Posterior cingulate gyrus (tissue), 11 donors: ENCODE measurements around the gene FDPS.

Source experiments
- DNase-seq, 10 donors: peaks; one replicate each; pipeline versions ENCODE4 v3.0.0 to v3.0.0-alpha.2; 2020 to 2021; ENCODE audit warnings: mixed read lengths in 3 of 10
- intact Hi-C: fragments of 100-400 bp; cut with DNase I; formaldehyde crosslinking; loops from one replicate; pipeline ENCODE4 v1.15.1; 2023

The FDPS gene

GRCh38 chr1:155308493-155309422 lies at the start of gene FDPS:
Gene FDPS, plus strand, starts transcription at chr1:155308866. Its CDS starts 924 bp downstream, at chr1:155309790.
- intact Hi-C loops: no loop called here

GRCh38 chr1:155260276-155260675 lies 48.4 kb upstream of the FDPS start:
- intact Hi-C loops: no loop called here

More at GRCh38 chr1:155308493-155309422, at the start of gene FDPS:
- peak; percentile 99 to 100 (median 100) for DNase-seq

DNA sequence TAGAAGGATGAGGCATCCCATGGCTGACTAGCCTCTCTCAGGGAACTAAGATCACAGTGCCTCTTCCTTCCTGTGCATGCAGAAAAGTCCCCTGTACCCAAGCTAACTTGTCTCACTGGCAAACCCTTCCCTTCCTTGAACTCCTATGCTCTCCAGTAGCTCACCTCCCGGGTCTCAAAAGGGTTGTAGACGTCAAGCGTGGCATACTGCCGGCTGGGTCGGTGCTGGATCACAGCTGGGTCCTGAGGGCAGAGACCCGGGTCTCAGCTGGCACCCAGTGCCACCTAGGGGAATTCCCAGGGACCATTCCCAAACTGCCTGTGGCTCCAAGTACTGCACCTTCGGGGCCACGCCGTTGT lies 47.2 kb upstream of the FDPS start:
- intact Hi-C loops: no loop called here
- DNase-seq: no peak

More at GRCh38 chr1:155260276-155260675, 48.4 kb upstream of the FDPS start:
- DNase-seq: no peak

- intact Hi-C loops: loop anchor here (1.0 kb wide), 1 partner anchor 10 kb away; no protein-coding TSS in a partner anchor
- peak; percentile 94 to 99 (median 96) for DNase-seq
Observed at GRCh38 chr1:155261852-155262673, 46.6 kb upstream of the FDPS start, which contains the start of gene SCAMP3. Gene SCAMP3, minus strand, starts transcription at chr1:155262360. Its CDS starts 209 bp downstream, at chr1:155262151.

DNA sequence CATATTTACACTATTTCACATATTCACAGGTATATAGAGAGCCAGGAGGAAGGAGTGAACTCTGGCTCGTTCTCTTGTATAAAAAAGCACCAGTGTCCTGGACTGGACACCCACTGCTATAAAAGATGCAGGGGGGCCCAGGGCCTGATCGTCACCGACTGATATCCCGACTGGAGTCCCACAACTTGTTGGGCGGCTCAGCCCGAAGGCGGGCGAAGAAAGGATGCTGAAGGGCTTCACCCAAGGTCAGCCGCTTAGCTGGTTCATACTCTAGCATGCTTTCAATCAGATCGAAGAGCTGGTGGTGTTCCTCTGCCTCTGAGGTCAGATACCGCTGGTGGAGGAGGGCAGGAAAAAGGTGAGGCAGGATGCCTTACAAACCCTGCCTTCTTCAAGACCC lies 45.6 kb upstream of the FDPS start:
- intact Hi-C loops: no loop called here
- no peak for DNase-seq

DNA sequence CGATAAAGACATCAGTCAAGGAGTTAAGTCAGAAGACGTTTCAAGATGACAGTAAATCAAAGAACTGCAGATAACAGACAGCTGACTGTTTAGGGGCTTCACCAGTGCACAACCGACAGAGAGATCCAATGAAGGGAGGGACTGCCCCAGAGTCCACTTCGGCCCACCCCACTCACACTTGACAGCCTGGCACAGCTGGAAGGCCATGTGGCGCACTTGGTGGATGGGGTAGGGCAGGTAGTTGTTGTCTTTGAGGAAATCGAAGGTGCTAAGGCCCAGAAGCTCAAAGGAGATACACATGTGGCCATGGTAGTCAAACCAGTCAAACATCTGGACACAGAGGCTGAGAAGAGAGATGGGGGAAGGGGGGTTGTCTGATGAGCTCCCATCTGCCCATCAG lies 42.1 kb upstream of the FDPS start:
- intact Hi-C loops: no loop called here
- DNase-seq: no peak

- intact Hi-C loops: no loop called here
- no peak for DNase-seq
Observed at GRCh38 chr1:155267373-155267772, 41.3 kb upstream of the FDPS start.

- intact Hi-C loops: no loop called here
- DNase-seq: no peak
Observed at GRCh38 chr1:155268630-155269029, 40.0 kb upstream of the FDPS start.

- intact Hi-C loops: no loop called here
Observed at GRCh38 chr1:155269381-155269780, 39.3 kb upstream of the FDPS start.

GRCh38 chr1:155272466-155273342 lies 36.0 kb upstream of the FDPS start:
- intact Hi-C loops: loop anchor here (1.0 kb wide), 1 partner anchor 10 kb away; the partner anchor contains the start of gene SCAMP3
- peak in 1 of 10 donors; percentile 42 for DNase-seq

More at GRCh38 chr1:155269381-155269780, 39.3 kb upstream of the FDPS start:
- DNase-seq: no peak

DNA sequence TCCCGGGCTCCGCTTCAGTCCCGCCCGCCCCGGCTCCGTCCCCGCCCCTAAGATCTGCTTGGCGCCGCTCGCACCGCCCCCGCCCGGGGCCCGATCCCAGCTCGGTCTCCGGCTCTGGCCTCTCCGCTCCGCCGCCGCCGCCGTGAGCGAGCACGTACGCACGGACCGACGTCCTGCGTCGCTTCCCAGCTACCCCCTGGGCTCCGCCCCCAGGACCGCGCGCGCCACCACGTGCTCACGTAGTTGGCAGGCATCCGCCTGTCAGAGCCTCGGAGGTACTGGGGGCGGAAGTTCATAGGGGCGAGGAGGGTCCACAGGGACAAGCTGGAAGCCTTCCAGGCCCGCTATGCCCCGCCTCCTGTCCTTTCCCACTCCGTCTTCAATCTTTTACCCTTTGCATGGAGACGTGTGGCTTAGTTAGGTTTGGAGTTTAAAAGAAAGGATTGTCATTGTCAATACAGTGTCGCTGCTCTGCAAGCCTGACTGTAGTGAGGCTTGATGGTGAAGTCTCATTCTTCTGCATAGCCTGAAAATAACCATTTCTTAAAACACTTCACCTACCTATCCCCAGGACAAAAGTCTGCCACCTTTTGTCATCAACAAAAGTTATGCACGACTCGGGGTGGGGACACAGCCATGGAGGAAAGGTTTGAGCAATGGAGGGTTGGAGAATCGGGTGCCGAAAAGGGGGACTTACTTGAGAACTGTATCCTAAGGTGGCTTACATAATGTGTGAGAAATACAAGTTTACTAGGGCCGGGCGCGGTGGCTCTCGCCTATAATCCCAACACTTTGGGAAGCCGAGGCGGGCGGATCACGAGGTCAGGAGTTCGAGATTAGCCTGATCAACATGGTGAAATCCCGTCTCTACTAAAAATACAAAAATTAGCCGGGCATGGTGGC lies 35.1 kb upstream of the FDPS start, which contains the start of gene CLK2:
CLK2 (minus strand) TSS at position 162 of the 903 bp plus-strand sequence. CDS start 2,527 bp downstream, outside the sequence.
- DNase-seq: peak; percentile 91 to 99 (median 94)
- intact Hi-C loops: no loop called here

- intact Hi-C loops: loop anchor here (1.0 kb wide), 1 partner anchor 46 kb away; no protein-coding TSS in a partner anchor
- DNase-seq: peak; percentile 96 to 100 (median 98)
Observed at GRCh38 chr1:155277070-155277901, 31.4 kb upstream of the FDPS start, which contains the start of gene HCN3. Gene HCN3, plus strand, starts transcription at chr1:155277463. Its CDS starts 128 bp downstream, at chr1:155277591.

GRCh38 chr1:155277902-155278688 lies 30.6 kb upstream of the FDPS start:
- DNase-seq: peak in 3 of 10 donors; percentile 32 to 82 (median 78)
- intact Hi-C loops: loop anchor here (1.0 kb wide), 1 partner anchor 45 kb away; no protein-coding TSS in a partner anchor

DNA sequence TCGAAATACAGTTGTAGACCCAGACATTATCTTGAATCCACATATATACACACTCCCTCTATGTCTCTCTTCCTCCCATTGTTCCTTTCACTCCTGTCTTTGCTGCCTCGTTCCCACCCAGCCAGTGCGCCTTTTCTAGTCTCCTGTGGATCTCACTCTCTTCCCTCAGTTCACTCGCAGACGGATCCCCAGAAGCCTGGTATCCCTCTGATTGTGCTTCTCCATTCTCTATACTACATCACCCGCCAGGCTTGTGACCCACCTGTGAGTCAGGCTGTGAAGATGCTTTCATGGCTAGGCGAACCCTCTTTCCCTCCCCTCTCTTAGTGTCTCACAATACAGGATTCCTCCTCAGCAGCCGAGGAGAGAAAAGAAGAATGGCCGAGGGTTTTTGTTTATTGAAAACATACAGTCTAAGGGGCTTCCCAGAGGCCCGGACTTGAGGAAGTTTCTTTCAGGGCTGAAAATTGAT lies 29.9 kb upstream of the FDPS start:
- intact Hi-C loops: no loop called here
- DNase-seq: peak in 2 of 10 donors; percentile 70 to 78

DNA sequence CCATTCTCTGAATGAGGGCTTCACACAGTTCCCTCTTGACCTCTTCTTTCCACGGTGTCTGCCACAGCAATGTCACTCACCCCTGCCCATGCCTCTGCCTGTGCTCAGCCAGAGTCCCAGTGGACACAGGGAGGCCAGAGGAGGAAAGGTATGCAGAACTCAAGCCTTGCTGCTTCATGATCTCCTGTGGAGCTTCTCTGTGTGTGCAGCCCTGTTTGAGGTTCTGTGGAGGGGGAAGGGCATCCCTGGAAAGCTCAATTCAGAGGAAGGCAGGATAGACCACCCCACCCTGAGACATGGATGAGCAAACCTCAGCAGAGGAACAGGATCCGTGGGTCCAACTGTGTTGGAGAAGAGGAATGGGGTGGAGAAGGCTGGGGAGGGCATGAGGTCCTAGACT lies 29.4 kb upstream of the FDPS start:
- peak in 2 of 10 donors; percentile 29 to 42 for DNase-seq
- intact Hi-C loops: no loop called here

- intact Hi-C loops: no loop called here
- peak in 2 of 10 donors; percentile 31 to 62 for DNase-seq
Observed at GRCh38 chr1:155282488-155283091, 26.1 kb upstream of the FDPS start.
